ENCODE data around the gene ZNF215. TPM values are rescaled to one million over a fixed set of nuclear protein-coding genes. Genes with fewer than 3 reads are reported as not detected.

ZNF215 gene
- polyA plus RNA-seq, 2 of the 4 experiments (the other 2 are of a cell fraction), result 1.0 to 2.0 TPM

GRCh38 chr11:6992457-6993417, 66.5 kb downstream of the ZNF215 start (continued):
- no peak for TF ChIP-seq RARB (CRISPR knock-in tag; IDR thresholded peaks at IDR 0.05)
- TF ChIP-seq RFX5 (IDR thresholded peaks at IDR 0.05), result no peak
- no peak for TF ChIP-seq CEBPB (IDR thresholded peaks at IDR 0.05)
- no peak for TF ChIP-seq FOSB (CRISPR knock-in tag; IDR thresholded peaks at IDR 0.05)
- TF ChIP-seq ESRRA (IDR thresholded peaks at IDR 0.05; ENCODE audit: borderline replicate concordance, low read length), result no peak

DNA sequence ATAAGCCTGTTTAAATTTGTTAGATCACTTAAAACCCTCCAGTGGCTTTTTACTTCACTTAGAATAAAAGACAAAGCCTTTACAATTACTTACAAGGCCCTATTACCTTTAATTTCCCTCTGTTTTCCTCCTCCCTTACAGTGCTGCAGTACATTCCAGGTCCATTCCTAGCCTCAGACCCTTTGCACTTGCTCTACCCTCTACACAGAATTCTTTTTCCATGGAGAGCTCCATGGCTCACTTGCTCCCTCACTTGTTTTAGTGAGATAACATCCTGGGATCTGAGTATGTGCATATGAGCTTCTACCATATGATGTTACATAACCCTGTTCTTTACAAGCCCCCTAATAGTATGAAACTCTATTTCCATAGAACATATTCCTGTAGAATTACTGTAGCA, 69.5 kb downstream of the ZNF215 start:
- no peak for DNase-seq (ENCODE audit: low read depth in 1 of 2, low spot score in 1 of 2)
- no peaks in the 10 kb centered on the region for H3K9me3 ChIP-seq
- ChIA-PET CTCF (no interaction called here), POLR2A (no interaction called here)
- no peak for ATAC-seq
- no peak overlapping the region for H3K4me3 ChIP-seq
- H3K4me1 ChIP-seq, result no peaks in the 10 kb centered on the region
- TF ChIP-seq HEYL (CRISPR knock-in tag; IDR thresholded peaks at IDR 0.05) (no peak), TFCP2L1 (CRISPR knock-in tag; IDR thresholded peaks at IDR 0.05) (no peak), JUNB (IDR thresholded peaks at IDR 0.05) (no peak), NFE2L2 (conservative IDR thresholded peaks at IDR 0.05; ENCODE audit: low read length) (no peak), FOSB (CRISPR knock-in tag; IDR thresholded peaks at IDR 0.05) (no peak), HOXB5 (CRISPR knock-in tag; IDR thresholded peaks at IDR 0.05) (no peak), ELK1 (IDR thresholded peaks at IDR 0.05; ENCODE audit: low read depth, low read length) (no peak), ZSCAN20 (CRISPR knock-in tag; IDR thresholded peaks at IDR 0.05) (no peak), E2F6 (IDR thresholded peaks at IDR 0.05; ENCODE audit: borderline replicate concordance, low read depth) (no peak), REST (IDR thresholded peaks at IDR 0.05) (no peak), EHMT2 (IDR thresholded peaks at IDR 0.05; ENCODE audit: low read depth) (no peak), ZNF302 (CRISPR knock-in tag; IDR thresholded peaks at IDR 0.05) (no peak), FOXS1 (CRISPR knock-in tag; IDR thresholded peaks at IDR 0.05) (no peak), SREBF2 (IDR thresholded peaks at IDR 0.05) (no peak), CHD4 (IDR thresholded peaks at IDR 0.05; ENCODE audit: borderline replicate concordance) (no peak)
- H3K4me2 ChIP-seq, result no peak overlapping the region
- H3K27ac ChIP-seq, result no peak overlapping the region
- no peak for FAIRE-seq

- no peak for TF ChIP-seq CHD2 (IDR thresholded peaks at IDR 0.05; ENCODE audit: low read length, partially characterized antibody)
- no peak for TF ChIP-seq ELK1 (IDR thresholded peaks at IDR 0.05; ENCODE audit: low read depth, low read length)
- no peak for TF ChIP-seq CEBPB (IDR thresholded peaks at IDR 0.05)
- no peak for TF ChIP-seq CBX2 (IDR thresholded peaks at IDR 0.05; ENCODE audit: borderline replicate concordance, low read depth)
- TF ChIP-seq HOXA7 (CRISPR knock-in tag; IDR thresholded peaks at IDR 0.05), result no peak
- TF ChIP-seq, protein P1, sequence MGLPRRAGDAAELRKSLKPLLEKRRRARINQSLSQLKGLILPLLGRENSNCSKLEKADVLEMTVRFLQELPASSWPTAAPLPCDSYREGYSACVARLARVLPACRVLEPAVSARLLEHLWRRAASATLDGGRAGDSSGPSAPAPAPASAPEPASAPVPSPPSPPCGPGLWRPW (IDR thresholded peaks at IDR 0.05), result no peak
- CTCF ChIA-PET, result no interaction called here
Observed at GRCh38 chr11:7004482-7004881, 78.3 kb downstream of the ZNF215 start.

More at GRCh38 chr11:7004482-7004881, 78.3 kb downstream of the ZNF215 start:
- Histone ChIP-seq H3K4me1 (no peaks in the 10 kb centered on the region), H3K4me3 (no peak overlapping the region), H3K9me3 (no peaks in the 10 kb centered on the region), H3K27ac (no peak overlapping the region), H3K4me2 (no peak overlapping the region)
- ATAC-seq, result no peak
- peak in 1 of 2 experiments; percentile 7 for DNase-seq (ENCODE audit: low read depth in 1 of 2, low spot score in 1 of 2)
- FAIRE-seq, result no peak
- 23% methylated on average over 3 of the region's 3 CpGs for WGBS (ENCODE audit: missing lambda C conversion rate)
- POLR2A ChIA-PET, result no interaction called here

All from A549 (cell line).